SK-N-SH (cell line): ENCODE data around the gene C12orf42. TPM values are rescaled to one million over a fixed set of nuclear protein-coding genes. Genes with fewer than 3 reads are reported as not detected.
A peak's percentile ranks its signal among the peaks of the same experiment; 100 is the strongest.

Experiments
- CTCF ChIA-PET: fragments of 300-600, 350-600 bp; formaldehyde crosslinking; extraction: SDS; loops from one replicate; lab custom pipeline; 2021; lab: Yijun Ruan, JAX
- POLR2A ChIA-PET: fragments of 350-600 bp; sonication (Branson Sonifier 250); formaldehyde crosslinking; extraction: SDS; loops from one replicate; lab custom pipeline; 2020; ENCODE audit warnings: antibody characterized with exemption, inconsistent platforms; lab: Yijun Ruan, JAX
- DNase-seq: peaks from one replicate; pipeline ENCODE4 v3.0.0; 2012
- H2AFZ ChIP-seq: fragments of 200-600 bp; sonication (generic); 2 replicates; pipeline ENCODE4 v1.8.1; 2016; ENCODE audit warnings: antibody characterized with exemption, mild to moderate bottlenecking, low read depth
- H3F3A ChIP-seq: fragments of 200-600 bp; sonication (generic); replicated peaks from 2 replicates; pipeline ENCODE3; 2016; ENCODE audit warnings: antibody characterized with exemption, mild to moderate bottlenecking; ENCODE audit not compliant: insufficient read depth
- H3K27ac ChIP-seq, 2 experiments: fragments of 200-500 bp in 1 of 2; fragments of 200-600 bp in 1 of 2; sonication (Bioruptor generic) in 1 of 2; sonication (generic), shearing (Covaris generic) in 1 of 2; 2 replicates each; pipeline versions ENCODE4 v1.5.1 to v1.6.1; 2014 to 2016; ENCODE audit warnings: low read depth in 2 of 2, inconsistent platforms in 1 of 2, low read length in 1 of 2, mild to moderate bottlenecking in 1 of 2, mixed read lengths in 1 of 2
- H3K27me3 ChIP-seq: fragments of 200-600 bp; sonication (generic), shearing (Covaris generic); 2 replicates; pipeline ENCODE4 v1.6.1; 2016; ENCODE audit warnings: mixed run types; ENCODE audit not compliant: insufficient read depth
- H3K36me3 ChIP-seq, 2 experiments: fragments of 200-500 bp in 1 of 2; fragments of 200-600 bp in 1 of 2; sonication (Bioruptor generic) in 1 of 2; sonication (generic) in 1 of 2; replicated peaks in 1 of 2; 2 replicates each; pipeline versions ENCODE3 to v1.5.1; 2014 to 2016; ENCODE audit warnings: low read length in 1 of 2, mild to moderate bottlenecking in 1 of 2; ENCODE audit not compliant: insufficient read depth in 2 of 2, control insufficient read depth in 1 of 2
- H3K4me1 ChIP-seq, 2 experiments: fragments of 200-500 bp in 1 of 2; fragments of 200-600 bp in 1 of 2; sonication (Bioruptor generic) in 1 of 2; sonication (generic), shearing (Covaris generic) in 1 of 2; 2 replicates each; pipeline versions ENCODE4 v1.5.1 to v1.6.1; 2014 to 2016; ENCODE audit warnings: low read depth in 1 of 2, low read length in 1 of 2, mixed run types in 1 of 2; ENCODE audit not compliant: insufficient read depth in 2 of 2, control insufficient read depth in 1 of 2
- H3K4me2 ChIP-seq: fragments of 200-600 bp; sonication (generic), shearing (Covaris generic); 2 replicates; pipeline ENCODE4 v1.6.1; 2017; ENCODE audit warnings: mixed run types
- H3K4me3 ChIP-seq, 2 experiments: fragments of 200-500 bp in 1 of 2; fragments of 200-600 bp in 1 of 2; sonication (Bioruptor generic) in 1 of 2; sonication (generic), shearing (Covaris generic) in 1 of 2; 2 replicates each; pipeline versions ENCODE4 v1.5.1 to v1.8.1; 2014 to 2016; ENCODE audit warnings: low read depth in 2 of 2, inconsistent platforms in 1 of 2, low read length in 1 of 2, mild to moderate bottlenecking in 1 of 2, mixed read lengths in 1 of 2, moderate library complexity in 1 of 2
- H3K79me2 ChIP-seq: fragments of 200-600 bp; sonication (generic); 2 replicates; pipeline ENCODE4 v1.8.1; 2017; ENCODE audit warnings: mild to moderate bottlenecking; ENCODE audit not compliant: insufficient read depth
- H3K9ac ChIP-seq: fragments of 200-600 bp; sonication (generic); 2 replicates; pipeline ENCODE4 v1.6.1; 2017; ENCODE audit warnings: mixed run types
- H3K9me2 ChIP-seq: fragments of 200-600 bp; sonication (generic); 2 replicates; pipeline ENCODE4 v1.6.1; 2017; ENCODE audit warnings: mixed run types
- H3K9me3 ChIP-seq: fragments of 200-600 bp; sonication (generic); 2 replicates; pipeline ENCODE4 v1.6.1; 2017; ENCODE audit warnings: mixed run types, mild to moderate bottlenecking, moderate library complexity
- H4K20me1 ChIP-seq: fragments of 200-600 bp; sonication (generic); 2 replicates; pipeline ENCODE4 v1.6.1; 2017; ENCODE audit warnings: mild to moderate bottlenecking, mixed run types; ENCODE audit not compliant: insufficient read depth
- CHD2 ChIP-seq: fragments of 150-350 bp; IDR thresholded peaks from 2 replicates; pipeline ENCODE4 v1.6.1; 2018; ENCODE audit warnings: low read length; ENCODE audit not compliant: partially characterized antibody
- EP300 ChIP-seq, 2 experiments: IDR thresholded peaks; 2 replicates each; pipeline versions ENCODE4 v1.4.0 to v1.6.1; 2012; ENCODE audit warnings: borderline replicate concordance in 1 of 2, low read depth in 1 of 2, low read length in 1 of 2
- FOSL2 ChIP-seq: IDR thresholded peaks from 2 replicates; pipeline ENCODE4 v1.4.0; 2012; ENCODE audit warnings: low read depth, mild to moderate bottlenecking, moderate library complexity, borderline replicate concordance
- FOXJ3 ChIP-seq: sonication (generic); formaldehyde crosslinking; IDR thresholded peaks from 2 replicates; pipeline ENCODE4 v1.5.1; 2020; ENCODE audit warnings: mild to moderate bottlenecking, missing genetic modification reagents
- FOXM1 ChIP-seq: IDR thresholded peaks from 2 replicates; pipeline ENCODE4 v1.4.0; 2012; ENCODE audit warnings: low read depth, mild to moderate bottlenecking
- GATA2 ChIP-seq: sonication (generic); formaldehyde crosslinking; IDR thresholded peaks from 2 replicates; pipeline ENCODE4 v1.5.0; 2020; ENCODE audit warnings: mild to moderate bottlenecking, missing genetic modification reagents
- JUND ChIP-seq: IDR thresholded peaks from 2 replicates; pipeline ENCODE4 v1.4.0; 2012
- MEF2A ChIP-seq: IDR thresholded peaks from 2 replicates; pipeline ENCODE4 v1.4.0; 2012; ENCODE audit warnings: low read depth, borderline replicate concordance
- NFIC ChIP-seq: IDR thresholded peaks from 2 replicates; pipeline ENCODE4 v1.4.0; 2012; ENCODE audit warnings: borderline replicate concordance
- POLR2AphosphoS5 ChIP-seq: IDR thresholded peaks from 2 replicates; pipeline ENCODE4 v1.6.1; 2012; ENCODE audit warnings: low read depth, low read length
- RAD21 ChIP-seq: IDR thresholded peaks from 2 replicates; pipeline ENCODE4 v1.6.1; 2012; ENCODE audit warnings: mild to moderate bottlenecking, low read length
- RFX5 ChIP-seq: IDR thresholded peaks from 2 replicates; pipeline ENCODE4 v1.6.1; 2012; ENCODE audit warnings: mild to moderate bottlenecking, improper control_type of control experiment, low read length
- TCF12 ChIP-seq: IDR thresholded peaks from 2 replicates; pipeline ENCODE4 v1.4.0; 2012
- TEAD4 ChIP-seq: IDR thresholded peaks from 2 replicates; pipeline ENCODE4 v1.4.0; 2012; ENCODE audit warnings: mild to moderate bottlenecking, borderline replicate concordance; ENCODE audit not compliant: insufficient read depth
- WGBS: methylation state at CpG from one replicate; pipeline ENCODE4 v1.1.6; 2017; ENCODE audit warnings: low lambda C conversion rate; 5-methylcytosine and 5-hydroxymethylcytosine counted together
- polyA plus RNA-seq, 3 experiments: library from polyadenylated mRNA; depleted of rRNA; stranded (reverse); fragments of >200 nt; gene quantifications; 2 replicates each; pipeline ENCODE4 v1.2.3, GENCODE V29; 2012
- TF ChIP-seq, protein P1 (sequence below): IDR thresholded peaks from 2 replicates; pipeline ENCODE4 v1.4.0; 2012; ENCODE audit warnings: low read depth
- TF ChIP-seq, protein P2 (sequence below): fragments of 150-350 bp; IDR thresholded peaks from 2 replicates; pipeline ENCODE4 v1.6.1; 2016; ENCODE audit warnings: mild to moderate bottlenecking, low read depth, low read length
- TF ChIP-seq, protein P3 (sequence below): fragments of 150-350 bp; IDR thresholded peaks from 2 replicates; pipeline ENCODE4 v1.6.1; 2017; ENCODE audit warnings: antibody characterized with exemption, low read length, low read depth, borderline replicate concordance
- TF ChIP-seq, protein P4 (sequence below): IDR thresholded peaks from 2 replicates; pipeline ENCODE4 v1.4.0; 2012; ENCODE audit warnings: low read depth, borderline replicate concordance

The C12orf42 gene
- polyA plus RNA-seq, 1 of the 3 experiments (the other 2 are of a cell fraction) = not detected

DNA sequence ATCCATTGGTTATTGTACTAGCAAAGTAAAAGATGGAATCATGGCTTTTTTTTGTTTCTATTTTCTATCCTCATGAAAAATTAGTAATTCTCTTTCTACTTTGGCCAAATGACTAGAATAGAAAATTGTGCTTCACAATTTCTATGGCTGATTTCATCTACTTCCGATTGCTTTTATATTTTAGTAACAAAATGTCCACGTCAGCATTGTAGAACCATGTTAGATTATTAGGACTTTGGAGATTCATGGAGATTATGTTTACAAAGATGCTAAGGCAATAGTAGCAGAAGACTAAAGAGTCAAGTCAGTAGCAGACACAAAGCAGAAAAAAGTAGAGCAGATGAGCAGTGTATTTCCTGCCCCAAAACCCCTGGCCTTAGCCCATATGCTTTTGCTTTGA lies 113.6 kb downstream of the C12orf42 start:
- WGBS = 31% methylated on average over 2 of the region's 2 CpGs
- H3K9me2 ChIP-seq = no peaks in the 10 kb centered on the region
- H3K4me2 ChIP-seq = no peak overlapping the region
- TF ChIP-seq CHD2 (no peak), FOXJ3 (CRISPR knock-in tag) (no peak), TEAD4 (no peak), FOXM1 (no peak), FOSL2 (no peak), MEF2A (no peak), JUND (no peak), NFIC (no peak), POLR2AphosphoS5 (no peak), TCF12 (no peak), RAD21 (no peak)
- TF ChIP-seq, protein P1, sequence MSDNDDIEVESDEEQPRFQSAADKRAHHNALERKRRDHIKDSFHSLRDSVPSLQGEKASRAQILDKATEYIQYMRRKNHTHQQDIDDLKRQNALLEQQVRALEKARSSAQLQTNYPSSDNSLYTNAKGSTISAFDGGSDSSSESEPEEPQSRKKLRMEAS = no peak
- TF ChIP-seq, protein P2, sequence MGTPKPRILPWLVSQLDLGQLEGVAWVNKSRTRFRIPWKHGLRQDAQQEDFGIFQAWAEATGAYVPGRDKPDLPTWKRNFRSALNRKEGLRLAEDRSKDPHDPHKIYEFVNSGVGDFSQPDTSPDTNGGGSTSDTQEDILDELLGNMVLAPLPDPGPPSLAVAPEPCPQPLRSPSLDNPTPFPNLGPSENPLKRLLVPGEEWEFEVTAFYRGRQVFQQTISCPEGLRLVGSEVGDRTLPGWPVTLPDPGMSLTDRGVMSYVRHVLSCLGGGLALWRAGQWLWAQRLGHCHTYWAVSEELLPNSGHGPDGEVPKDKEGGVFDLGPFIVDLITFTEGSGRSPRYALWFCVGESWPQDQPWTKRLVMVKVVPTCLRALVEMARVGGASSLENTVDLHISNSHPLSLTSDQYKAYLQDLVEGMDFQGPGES = no peak
- TF ChIP-seq, protein P3, sequence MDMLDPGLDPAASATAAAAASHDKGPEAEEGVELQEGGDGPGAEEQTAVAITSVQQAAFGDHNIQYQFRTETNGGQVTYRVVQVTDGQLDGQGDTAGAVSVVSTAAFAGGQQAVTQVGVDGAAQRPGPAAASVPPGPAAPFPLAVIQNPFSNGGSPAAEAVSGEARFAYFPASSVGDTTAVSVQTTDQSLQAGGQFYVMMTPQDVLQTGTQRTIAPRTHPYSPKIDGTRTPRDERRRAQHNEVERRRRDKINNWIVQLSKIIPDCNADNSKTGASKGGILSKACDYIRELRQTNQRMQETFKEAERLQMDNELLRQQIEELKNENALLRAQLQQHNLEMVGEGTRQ = no peak
- TF ChIP-seq, protein P4, sequence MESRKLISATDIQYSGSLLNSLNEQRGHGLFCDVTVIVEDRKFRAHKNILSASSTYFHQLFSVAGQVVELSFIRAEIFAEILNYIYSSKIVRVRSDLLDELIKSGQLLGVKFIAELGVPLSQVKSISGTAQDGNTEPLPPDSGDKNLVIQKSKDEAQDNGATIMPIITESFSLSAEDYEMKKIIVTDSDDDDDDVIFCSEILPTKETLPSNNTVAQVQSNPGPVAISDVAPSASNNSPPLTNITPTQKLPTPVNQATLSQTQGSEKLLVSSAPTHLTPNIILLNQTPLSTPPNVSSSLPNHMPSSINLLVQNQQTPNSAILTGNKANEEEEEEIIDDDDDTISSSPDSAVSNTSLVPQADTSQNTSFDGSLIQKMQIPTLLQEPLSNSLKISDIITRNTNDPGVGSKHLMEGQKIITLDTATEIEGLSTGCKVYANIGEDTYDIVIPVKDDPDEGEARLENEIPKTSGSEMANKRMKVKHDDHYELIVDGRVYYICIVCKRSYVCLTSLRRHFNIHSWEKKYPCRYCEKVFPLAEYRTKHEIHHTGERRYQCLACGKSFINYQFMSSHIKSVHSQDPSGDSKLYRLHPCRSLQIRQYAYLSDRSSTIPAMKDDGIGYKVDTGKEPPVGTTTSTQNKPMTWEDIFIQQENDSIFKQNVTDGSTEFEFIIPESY = no peak
- CTCF ChIA-PET = interaction anchor here (0.6 kb wide), 1 partner anchor 179 kb away, joined by 3 read pairs; no protein-coding TSS in a partner anchor
- no peak overlapping the region for H3K27ac ChIP-seq
- no peak overlapping the region for H3K4me3 ChIP-seq
- no peaks in the 10 kb centered on the region for H3K79me2 ChIP-seq
- H3K27me3 ChIP-seq = no peaks in the 10 kb centered on the region
- H3F3A ChIP-seq = no peaks in the 10 kb centered on the region
- no peak overlapping the region for H2AFZ ChIP-seq
- no peaks in the 10 kb centered on the region; a peak in 1 of 4 replicates for H3K4me1 ChIP-seq
- POLR2A ChIA-PET = no interaction called here
- no peaks in the 10 kb centered on the region for H3K9me3 ChIP-seq
- H3K9ac ChIP-seq = no peak overlapping the region
- no peak for DNase-seq
- H4K20me1 ChIP-seq = no peaks in the 10 kb centered on the region
- H3K36me3 ChIP-seq = no peaks in the 10 kb centered on the region

DNA sequence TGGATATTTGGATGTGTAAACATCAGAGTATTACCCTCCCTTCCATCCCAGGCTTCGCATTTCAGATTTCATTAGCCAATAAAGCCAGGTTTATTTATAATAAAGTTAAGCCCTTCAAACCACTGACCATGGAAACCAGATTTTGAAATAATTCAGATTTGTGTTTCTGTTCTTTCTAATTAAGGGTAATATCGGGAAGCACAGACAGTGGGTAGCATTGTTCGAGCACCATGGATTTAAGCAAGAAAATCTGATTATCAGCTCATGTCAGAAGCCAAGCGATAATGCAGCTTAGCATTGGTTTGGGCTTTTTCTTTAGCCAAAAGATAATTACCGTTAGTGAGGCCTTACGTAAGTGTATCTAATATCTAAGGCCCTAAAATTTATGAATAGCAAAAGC lies 116.1 kb downstream of the C12orf42 start:
- TF ChIP-seq FOXJ3 (CRISPR knock-in tag) (no peak), EP300 (IDR thresholded peaks at IDR 0.05; ENCODE audit: borderline replicate concordance in 1 of 2, low read depth in 1 of 2, low read length in 1 of 2) (peak in 1 of 2 experiments; percentile 52; a peak in 1 of 4 replicates), RFX5 (no peak), GATA2 (CRISPR knock-in tag) (peak; percentile 50), POLR2AphosphoS5 (no peak), JUND (no peak), CHD2 (no peak)
- TF ChIP-seq, all 33 proteins: peak for 2
- no peaks in the 10 kb centered on the region for H3K27me3 ChIP-seq
- CTCF ChIA-PET = interaction anchor here (1.3 kb wide), 1 partner anchor 18 kb away, joined by 4 read pairs; no protein-coding TSS in a partner anchor
- peak overlapping the region in 1 of 2 experiments; percentile 71; a peak in 2 of 4 replicates for H3K27ac ChIP-seq
- no peaks in the 10 kb centered on the region for H3K9me2 ChIP-seq
- H2AFZ ChIP-seq = no peak overlapping the region
- H3K9me3 ChIP-seq = peaks cover 5% of the 10 kb centered on the region; the same call in 1 of the 2 replicates
- WGBS = 13% methylated on average over 6 of the region's 6 CpGs
- POLR2A ChIA-PET = no interaction called here
- no peak overlapping the region for H3K9ac ChIP-seq
- H3K79me2 ChIP-seq = no peaks in the 10 kb centered on the region
- H3K4me1 ChIP-seq = no peaks in the 10 kb centered on the region; a peak in 1 of 4 replicates
- H3K4me3 ChIP-seq = no peak overlapping the region
- no peak overlapping the region for H3K4me2 ChIP-seq
- no peak for DNase-seq
- no peaks in the 10 kb centered on the region for H3K36me3 ChIP-seq
- H3F3A ChIP-seq = no peaks in the 10 kb centered on the region
- H4K20me1 ChIP-seq = no peaks in the 10 kb centered on the region
